GM18519 (cell line): ENCODE measurements around the gene MAPK8IP2.
"Not testable (repeated sequence)": the region's sequence is repeated elsewhere in the genome, so short reads cannot be mapped to it uniquely, and the experiment has no call there.

ENCODE experiments used
- ATAC-seq: cut with Tn5 transposase; IDR thresholded peaks from one replicate; pipeline ENCODE4 v1.9.1; 2021; ENCODE audit warnings: mild to moderate bottlenecking, moderate library complexity; ENCODE audit not compliant: unreplicated experiment, low FRiP score

The MAPK8IP2 gene

DNA sequence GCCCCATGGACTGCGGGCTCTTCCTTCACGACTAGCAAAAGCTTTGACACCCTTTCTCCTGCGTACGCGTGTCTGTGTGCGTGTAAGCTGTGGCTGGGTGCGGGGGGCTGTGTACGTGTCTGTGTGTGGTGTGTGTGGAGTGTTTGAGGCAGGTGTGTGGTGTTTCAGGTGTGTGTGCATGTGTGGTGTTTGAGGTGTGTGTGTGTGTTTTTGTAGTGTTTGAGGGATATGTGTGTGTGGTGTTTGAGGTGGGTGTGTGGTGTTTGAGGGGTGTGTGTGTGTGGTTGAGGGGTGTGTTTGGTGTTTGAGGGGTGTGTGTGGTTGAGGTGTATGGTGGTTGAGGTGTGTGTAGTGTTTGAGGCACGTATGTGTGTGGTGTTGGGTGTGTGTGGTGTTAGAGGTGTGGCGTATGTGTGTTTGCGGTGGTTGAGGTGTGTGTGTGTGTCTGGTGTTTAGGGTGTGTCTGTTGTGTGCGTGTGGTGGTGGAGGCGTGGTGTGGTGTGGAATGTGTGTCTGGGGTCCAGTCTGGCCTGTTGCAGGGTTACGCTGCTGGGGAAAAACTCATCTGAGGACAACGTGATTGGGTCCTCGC lies 28.0 kb downstream of the MAPK8IP2 start:
- ATAC-seq = no peak

DNA sequence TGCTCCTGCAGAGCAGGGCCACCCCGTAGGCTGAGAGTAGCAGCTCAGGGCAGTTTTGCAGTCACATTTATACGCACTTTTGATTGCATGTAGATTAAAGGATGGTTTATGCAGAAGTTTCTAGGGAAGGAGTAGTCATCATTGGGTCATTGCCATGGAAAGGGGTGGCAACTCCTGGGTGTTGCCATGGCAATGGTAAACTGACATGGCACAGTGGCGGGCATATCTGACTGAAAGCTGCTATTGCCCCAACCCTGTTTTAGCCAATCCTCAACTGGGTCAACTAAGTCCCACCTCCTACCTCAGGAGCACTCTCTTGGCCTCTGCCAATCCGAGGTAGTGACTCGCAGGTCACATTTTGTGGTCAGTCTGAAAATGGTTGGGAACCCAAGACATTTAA lies 29.8 kb downstream of the MAPK8IP2 start:
- no peak for ATAC-seq

DNA sequence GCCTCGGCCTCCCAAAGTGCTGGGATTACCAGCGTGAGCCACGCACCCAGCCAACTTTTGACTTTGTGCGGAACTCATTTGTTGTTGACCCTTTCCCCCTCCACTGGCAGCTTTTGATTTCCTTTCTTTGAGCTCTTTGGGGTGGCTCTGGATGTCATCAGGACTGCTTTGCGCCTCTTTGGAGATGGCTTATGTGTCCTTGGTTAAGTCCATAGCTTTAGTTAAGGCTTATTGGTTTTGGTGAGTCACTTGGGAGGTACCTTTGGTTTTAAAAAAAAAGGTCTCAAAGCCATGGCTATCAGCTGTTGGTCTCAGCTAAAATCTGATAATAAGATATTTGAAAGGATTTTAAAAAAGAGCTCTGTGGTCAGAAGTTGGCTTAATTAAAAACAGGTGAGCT lies 32.5 kb downstream of the MAPK8IP2 start:
- no peak for ATAC-seq

DNA sequence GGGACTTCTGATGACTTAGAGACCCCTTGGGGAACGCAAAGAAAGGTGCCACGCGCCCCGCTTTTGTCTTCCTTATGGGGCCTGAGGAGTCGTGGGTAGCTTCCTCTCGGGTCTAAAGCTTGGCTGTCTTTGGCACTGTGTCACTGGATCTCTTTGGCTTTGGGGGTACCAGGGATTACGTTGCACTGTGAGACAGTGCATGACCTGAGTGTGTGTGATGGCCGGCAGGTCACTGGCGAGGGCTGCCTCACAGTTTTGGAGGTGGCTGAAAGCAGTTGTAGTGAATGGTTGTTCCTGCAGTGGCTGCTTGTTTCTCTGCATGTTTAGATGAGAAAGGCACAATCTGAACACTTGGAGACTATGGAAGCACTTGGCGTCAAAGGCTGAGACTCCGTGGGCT lies 33.2 kb downstream of the MAPK8IP2 start:
- ATAC-seq = no peak

DNA sequence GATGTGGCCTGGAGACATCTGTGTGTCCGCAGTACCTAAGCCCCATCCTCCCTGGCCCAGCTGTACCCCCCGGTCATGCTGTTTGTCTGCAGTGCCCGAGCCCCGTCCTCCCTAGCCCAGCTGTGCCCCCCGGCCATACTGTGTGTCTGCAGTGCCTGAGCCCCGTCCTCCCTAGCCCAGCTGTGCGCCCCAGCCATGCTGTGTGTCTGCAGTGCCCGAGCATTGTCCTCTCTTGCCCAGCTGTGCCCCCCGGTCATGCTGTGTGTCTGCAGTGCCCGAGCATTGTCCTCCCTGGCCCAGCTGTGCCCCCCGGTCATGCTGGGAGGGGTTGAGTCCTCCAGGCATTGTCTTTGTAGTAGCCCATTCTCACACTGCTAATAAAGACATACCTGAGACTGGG lies 35.0 kb downstream of the MAPK8IP2 start:
- no peak for ATAC-seq

DNA sequence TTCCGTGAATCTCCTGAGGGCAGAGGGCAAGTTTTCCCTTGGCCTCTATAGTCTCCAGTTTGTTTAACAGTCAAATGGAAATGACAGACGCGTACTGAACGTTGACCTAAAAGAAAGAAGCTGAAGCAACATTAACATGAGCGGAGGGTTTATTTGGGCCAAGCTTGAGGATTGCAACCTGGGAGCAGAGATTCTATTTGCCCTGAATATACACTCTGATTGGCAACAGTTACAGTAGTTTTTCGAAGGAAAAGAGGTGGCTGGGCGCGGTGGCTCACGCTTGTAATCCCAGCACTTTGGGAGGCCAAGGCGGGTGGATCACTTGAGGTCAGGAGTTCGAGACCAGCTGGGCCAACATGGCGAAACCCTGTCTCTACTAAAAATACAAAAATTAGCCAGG lies 39.7 kb downstream of the MAPK8IP2 start:
- ATAC-seq = not testable (repeated sequence)

DNA sequence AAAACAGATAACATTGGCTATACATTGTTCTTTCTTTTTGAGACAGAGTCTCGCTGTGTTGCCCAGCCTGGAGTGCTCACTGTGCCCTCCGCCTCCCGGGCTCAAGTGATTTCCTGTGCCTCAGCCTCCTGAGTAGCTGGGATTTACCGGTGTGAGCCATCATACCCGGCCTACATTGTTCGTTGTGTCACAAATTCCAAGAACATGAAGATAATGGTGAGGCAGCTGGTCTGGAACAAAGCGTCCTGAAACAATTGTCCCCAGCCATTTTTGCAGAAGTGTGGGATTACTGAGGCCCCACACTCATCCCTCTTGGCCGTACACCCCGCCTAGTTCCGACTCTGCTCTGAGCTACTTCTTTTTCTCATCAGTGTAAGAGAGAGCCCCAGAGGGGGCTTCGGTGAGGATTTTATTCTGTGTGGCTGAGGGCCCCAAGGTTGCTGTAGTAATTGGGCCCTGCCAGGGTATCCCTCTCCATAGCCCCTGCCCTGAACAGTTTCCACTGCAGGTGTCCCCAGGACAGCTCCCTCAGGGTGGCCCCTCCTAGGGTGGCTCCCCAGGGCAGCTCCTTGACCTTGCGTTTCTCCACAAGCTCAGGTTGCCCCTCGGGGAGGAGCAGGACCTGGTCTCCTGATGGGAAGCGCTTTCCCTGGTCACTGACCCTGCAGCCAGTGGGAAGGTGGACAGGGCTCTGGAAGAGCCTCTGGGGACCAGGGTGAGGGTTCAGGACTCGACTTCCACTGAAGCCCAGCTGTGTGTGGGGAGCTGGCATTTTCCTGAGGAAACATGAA lies 40.5 kb downstream of the MAPK8IP2 start:
- no peak for ATAC-seq

DNA sequence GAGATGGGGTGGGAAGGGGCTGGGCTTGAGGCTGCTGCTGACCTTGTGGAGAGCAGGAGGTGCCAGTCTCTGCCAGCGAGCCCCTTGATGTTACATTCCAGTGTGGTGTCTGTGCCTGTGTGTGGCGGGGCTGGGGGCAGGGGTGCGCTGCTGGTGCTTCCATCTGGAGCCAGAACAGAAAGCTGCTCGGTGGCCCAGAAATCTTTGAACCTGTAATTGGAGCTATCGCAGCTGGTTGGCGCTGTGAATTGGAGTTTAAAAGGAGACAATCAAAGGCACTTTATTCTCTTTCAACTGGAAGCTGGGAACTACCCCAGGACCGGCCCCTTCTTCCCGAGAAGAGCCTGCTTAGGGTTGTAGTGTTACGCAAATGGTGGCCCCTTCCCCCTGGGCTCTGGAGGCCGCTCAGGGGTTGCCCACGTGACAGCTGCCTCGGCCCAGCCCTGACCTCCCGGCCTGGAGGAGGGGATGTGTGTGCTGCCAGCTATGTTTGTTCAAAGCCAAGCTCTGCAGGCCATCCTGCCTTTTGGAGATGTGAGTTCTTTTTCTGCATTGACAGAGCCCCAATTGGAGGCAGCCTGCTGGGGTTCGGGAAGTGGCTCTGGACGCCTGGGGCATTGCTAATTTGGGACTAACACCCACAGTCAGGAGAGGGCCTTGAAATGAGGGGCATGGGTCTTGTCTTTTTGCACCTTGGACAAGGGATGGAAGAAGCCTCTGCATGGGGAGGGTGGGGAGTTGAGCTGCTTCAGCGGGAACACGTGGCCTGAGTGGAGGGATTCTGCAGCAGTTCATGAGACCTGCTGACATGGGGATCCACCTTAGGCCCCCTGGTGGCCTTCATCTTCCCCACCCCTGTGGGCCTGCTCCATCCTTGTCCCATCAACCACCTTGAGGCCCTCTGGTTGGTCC lies 41.4 kb downstream of the MAPK8IP2 start:
- ATAC-seq = no peak

DNA sequence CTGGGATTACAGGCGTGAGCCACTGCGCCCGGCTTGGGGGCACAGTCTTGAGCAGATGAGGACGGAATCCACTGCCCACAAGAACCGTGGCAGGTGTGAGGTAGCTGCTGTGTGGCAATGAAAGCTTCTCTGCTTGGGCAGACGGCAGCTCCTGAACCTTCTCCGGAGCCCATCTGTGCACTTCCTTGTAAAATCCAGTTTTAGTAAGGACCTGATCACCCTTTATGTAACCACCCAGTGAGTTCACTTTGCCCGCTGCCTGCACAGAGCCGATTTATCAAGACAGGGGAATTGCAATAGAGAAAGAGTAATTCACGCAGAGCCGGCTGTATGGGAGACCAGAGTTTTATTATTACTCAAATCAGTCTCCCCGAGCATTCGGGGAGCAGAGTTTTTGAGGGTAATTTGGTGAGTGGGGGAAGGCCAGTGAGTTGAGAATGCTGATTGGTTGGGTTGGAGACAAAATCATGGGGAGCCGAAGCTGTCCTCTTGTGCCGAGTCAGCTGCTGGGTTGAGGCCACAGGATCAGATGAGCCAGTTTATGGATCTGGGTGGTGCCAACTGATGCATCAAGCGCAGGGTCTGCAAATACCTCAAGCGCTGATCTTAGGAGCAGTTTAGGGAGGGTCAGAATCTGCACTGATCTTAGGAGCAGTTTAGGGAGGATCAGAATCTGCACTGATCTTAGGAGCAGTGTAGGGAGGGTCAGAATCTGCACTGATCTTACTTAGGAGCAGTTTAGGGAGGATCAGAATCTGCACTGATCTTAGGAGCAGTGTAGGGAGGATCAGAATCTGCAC lies 42.6 kb downstream of the MAPK8IP2 start:
- ATAC-seq = not testable (repeated sequence)

DNA sequence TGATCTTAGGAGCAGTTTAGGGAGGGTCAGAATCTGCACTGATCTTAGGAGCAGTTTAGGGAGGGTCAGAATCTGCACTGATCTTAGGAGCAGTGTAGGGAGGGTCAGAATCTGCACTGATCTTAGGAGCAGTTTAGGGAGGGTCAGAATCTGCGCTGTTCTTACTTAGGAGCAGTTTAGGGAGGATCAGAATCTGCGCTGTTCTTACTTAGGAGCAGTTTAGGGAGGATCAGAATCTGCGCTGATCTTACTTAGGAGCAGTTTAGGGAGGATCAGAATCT lies 43.2 kb downstream of the MAPK8IP2 start:
- not testable (repeated sequence) for ATAC-seq

DNA sequence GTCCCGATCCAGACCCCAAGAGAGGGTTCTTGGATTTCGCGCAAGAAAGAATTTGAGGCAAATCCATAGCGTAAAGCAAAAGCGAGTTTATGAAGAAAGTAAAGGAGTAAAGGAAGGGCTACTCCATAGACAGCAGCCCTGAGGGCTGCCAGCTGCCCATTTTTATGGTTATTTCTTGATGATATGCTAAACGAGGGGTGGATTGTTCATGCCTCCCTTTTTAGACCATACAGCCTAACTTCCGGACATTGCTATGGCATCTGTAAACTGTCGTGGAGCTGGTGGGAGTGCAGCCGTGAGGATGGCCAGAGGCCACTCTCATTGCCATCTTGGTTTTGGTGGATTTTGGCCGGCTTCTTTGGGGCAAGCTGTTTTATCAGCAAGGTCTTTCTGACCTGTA lies 52.7 kb downstream of the MAPK8IP2 start:
- ATAC-seq = no peak

DNA sequence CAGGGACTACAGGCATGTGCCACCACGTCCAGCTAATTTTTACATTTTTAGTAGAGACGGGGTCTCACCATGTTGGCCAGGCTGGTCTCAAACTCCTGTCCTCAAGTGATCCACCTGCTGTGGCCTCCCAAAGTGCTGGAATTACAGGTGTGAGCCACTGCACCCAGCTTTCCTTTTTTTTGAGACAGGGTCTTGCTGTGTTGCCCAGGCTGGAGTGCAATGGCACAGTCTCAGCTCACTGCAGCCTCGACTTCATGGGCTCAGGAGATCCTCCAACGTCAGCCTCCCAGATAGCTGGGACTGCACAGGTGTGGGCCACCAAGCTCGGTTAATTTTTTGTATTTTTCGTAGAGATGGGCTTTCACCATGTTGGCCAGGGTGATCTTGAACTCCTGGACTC lies 54.1 kb downstream of the MAPK8IP2 start:
- ATAC-seq = not testable (repeated sequence)

DNA sequence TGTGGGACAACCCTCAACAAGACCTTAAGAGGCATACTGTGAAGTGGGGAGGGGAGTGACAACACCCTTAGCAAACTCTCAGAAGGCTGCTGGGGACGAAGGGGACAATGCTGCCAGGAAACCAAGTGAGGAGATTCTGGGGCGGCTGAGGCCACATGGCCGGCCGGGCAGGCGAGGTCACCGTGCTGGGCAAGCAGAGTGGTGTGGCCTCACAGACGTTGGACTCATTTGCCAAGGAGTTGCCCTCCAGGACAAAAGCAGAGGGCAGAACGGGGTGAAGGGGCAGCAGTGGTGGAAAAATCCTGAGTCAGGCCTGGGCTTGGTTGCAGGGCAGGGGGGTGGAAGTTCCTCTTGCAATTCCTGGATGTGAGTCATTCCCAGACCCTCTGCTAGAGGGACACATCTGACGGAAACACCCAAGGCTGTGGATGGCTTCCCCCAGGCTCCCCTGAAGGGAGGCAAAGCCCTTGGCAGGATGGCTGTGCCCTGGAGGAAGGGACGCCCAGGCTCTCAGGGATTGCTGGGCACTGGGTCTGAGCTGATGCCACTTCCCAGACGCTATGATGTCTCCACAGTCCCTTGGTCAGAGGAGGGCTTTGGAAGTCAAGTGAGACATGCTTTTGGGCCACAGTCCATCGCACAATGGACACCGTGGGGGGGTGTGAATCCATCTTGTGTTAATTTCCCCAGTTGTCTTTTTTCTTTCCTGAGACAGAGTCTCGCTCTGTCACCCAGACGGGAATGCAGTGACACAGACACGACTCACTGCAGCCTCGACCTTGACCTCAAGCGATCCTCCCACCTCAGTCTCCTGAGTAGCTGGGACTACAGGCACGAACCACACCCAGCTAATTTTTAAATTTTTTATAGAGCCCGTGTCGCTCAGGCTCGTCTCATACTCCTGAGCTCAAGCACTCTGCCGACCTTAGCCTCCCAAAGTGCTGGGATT lies 55.8 kb downstream of the MAPK8IP2 start:
- ATAC-seq = no peak

DNA sequence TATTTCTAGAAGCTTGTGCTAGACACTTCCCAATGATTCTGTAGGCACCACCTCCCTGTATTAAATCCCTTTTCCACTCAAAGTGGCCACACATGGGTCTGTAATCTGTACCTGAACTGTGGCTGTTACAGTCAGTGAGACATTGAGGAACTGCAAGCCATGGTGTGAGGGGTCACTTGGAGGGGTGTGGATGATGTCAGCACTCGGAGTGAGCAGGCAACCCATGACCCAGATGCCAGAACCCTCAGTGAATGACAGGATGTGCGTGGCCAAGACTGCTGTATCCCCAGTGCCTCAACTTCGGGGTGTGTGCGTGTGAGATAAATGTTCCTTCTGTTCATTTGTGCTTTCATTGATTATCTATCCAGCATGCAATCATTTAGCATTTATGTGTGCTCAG lies 57.3 kb downstream of the MAPK8IP2 start:
- ATAC-seq = no peak

DNA sequence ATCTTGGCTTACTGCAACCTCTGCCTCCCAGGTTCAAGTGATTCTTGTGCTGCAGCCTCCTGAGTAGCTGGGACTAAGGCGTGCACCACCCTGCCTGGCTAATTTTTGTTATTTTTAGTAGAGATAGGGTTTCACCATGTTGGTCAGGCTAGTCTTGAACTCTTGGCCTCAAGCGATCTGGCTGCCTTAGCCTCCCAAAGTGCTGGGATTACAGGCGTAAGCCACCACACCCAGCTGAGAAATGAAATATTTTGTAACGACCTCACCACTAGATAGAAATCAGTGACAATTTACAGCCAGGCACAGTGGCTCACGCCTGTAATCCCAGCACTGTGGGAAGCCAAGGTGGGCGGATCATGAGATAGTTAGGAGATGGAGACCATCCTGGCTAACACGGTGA lies 59.1 kb downstream of the MAPK8IP2 start:
- ATAC-seq = not testable (repeated sequence)

DNA sequence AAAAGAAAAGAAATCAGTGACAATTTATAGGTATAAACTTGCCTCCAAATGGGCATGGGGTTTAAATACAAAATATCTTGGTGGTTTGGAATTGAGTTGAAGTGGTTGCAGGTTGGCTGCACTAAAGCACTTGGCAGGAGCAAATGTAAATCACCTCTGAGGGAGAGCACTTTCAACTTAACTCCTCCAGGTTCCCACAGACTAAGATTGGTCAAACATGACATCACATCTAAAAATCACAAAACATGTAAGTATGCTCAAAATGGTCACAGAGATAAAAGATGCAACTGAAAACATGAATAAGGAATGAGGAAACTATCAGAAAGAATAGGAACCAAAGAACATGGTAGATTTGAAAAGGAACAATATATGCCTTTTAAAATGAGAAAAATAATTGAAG lies 59.7 kb downstream of the MAPK8IP2 start:
- no peak for ATAC-seq
